ENCODE results near the gene GRAP2.
"Not testable (repeated sequence)": the region's sequence is repeated elsewhere in the genome, so short reads cannot be mapped to it uniquely, and the experiment has no call there.

Gene GRAP2

GRCh38 chr22:39898997-39899396 lies 1.9 kb upstream of the GRAP2 start:
- DNase-seq, result no peak

GRCh38 chr22:39901565-39902146 lies 772 bp downstream of the GRAP2 start:
- no peak for DNase-seq

GRCh38 chr22:39904024-39904423 lies 3.1 kb downstream of the GRAP2 start:
- not testable (repeated sequence) for DNase-seq

GRCh38 chr22:39904862-39905261 lies 4.0 kb downstream of the GRAP2 start:
- no peak for DNase-seq

GRCh38 chr22:39905687-39906086 lies 4.8 kb downstream of the GRAP2 start:
- DNase-seq, result no peak

GRCh38 chr22:39906207-39906606 lies 5.3 kb downstream of the GRAP2 start:
- no peak for DNase-seq

- DNase-seq, result no peak
Measured at GRCh38 chr22:39907047-39907446, 6.2 kb downstream of the GRAP2 start.

GRCh38 chr22:39907605-39908097 lies 6.8 kb downstream of the GRAP2 start:
- DNase-seq, result peak; percentile 45

GRCh38 chr22:39908136-39908535 lies 7.3 kb downstream of the GRAP2 start:
- DNase-seq, result no peak

- DNase-seq, result no peak
Measured at GRCh38 chr22:39908737-39909136, 7.9 kb downstream of the GRAP2 start.

GRCh38 chr22:39910876-39911613 lies 10.2 kb downstream of the GRAP2 start:
- DNase-seq, result no peak

GRCh38 chr22:39913321-39913720 lies 12.4 kb downstream of the GRAP2 start:
- DNase-seq, result no peak

GRCh38 chr22:39913886-39914285 lies 13.0 kb downstream of the GRAP2 start:
- DNase-seq, result no peak

- DNase-seq, result no peak
Measured at GRCh38 chr22:39914584-39914983, 13.7 kb downstream of the GRAP2 start.

- no peak for DNase-seq
Measured at GRCh38 chr22:39915295-39915726, 14.4 kb downstream of the GRAP2 start.

GRCh38 chr22:39916496-39916895 lies 15.6 kb downstream of the GRAP2 start:
- no peak for DNase-seq

GRCh38 chr22:39917197-39917643 lies 16.3 kb downstream of the GRAP2 start:
- DNase-seq, result no peak

- DNase-seq, result no peak
Measured at GRCh38 chr22:39917776-39918495, 17.1 kb downstream of the GRAP2 start.

- peak; percentile 69 for DNase-seq
Measured at GRCh38 chr22:39920134-39920743, 19.4 kb downstream of the GRAP2 start.

- no peak for DNase-seq
Measured at GRCh38 chr22:39923696-39924095, 22.8 kb downstream of the GRAP2 start.

GRCh38 chr22:39924286-39924685 lies 23.4 kb downstream of the GRAP2 start:
- DNase-seq, result no peak

- DNase-seq, result no peak
Measured at GRCh38 chr22:39925273-39925672, 24.4 kb downstream of the GRAP2 start.
